Measurements from ENCODE around the gene AKT1S1.

GRCh38 chr19:49881672-49882394 is 4.7 kb upstream of the AKT1S1 start:
- TF ChIP-seq TAF1 (IDR thresholded peaks at IDR 0.05; ENCODE audit: borderline replicate concordance, insufficient read depth, low read length): no peak
- TF ChIP-seq POLR2AphosphoS5 (IDR thresholded peaks at IDR 0.05; ENCODE audit: low read depth, low read length): no peak

All from PFSK-1 (cell line).